ENCODE measurements around the gene ETS1.

Gene ETS1

DNA sequence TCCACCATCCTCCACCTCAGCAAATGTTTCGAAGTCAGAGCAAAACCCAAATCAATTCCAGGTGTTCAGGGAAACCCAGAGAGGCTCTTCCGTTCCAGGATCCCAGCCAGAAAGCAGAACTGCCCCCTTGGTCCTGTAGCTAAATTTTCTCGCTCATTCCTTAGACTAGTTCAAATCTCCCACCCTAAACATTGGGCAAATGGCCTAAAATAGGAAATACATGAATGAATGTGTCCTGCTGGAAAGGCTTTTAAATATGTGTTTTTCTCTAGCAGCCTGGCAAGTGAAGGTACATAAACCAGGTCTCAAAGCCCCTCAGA is 89.6 kb downstream of the ETS1 start:
- TF ChIP-seq, protein P1, sequence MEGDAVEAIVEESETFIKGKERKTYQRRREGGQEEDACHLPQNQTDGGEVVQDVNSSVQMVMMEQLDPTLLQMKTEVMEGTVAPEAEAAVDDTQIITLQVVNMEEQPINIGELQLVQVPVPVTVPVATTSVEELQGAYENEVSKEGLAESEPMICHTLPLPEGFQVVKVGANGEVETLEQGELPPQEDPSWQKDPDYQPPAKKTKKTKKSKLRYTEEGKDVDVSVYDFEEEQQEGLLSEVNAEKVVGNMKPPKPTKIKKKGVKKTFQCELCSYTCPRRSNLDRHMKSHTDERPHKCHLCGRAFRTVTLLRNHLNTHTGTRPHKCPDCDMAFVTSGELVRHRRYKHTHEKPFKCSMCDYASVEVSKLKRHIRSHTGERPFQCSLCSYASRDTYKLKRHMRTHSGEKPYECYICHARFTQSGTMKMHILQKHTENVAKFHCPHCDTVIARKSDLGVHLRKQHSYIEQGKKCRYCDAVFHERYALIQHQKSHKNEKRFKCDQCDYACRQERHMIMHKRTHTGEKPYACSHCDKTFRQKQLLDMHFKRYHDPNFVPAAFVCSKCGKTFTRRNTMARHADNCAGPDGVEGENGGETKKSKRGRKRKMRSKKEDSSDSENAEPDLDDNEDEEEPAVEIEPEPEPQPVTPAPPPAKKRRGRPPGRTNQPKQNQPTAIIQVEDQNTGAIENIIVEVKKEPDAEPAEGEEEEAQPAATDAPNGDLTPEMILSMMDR (IDR thresholded peaks at IDR 0.05) = no peak
- peaks cover 90% of the 10 kb centered on the region for H3K4me1 Mint-ChIP-seq
- H3K36me3 Mint-ChIP-seq (ENCODE audit: low read depth) = peaks cover 11% of the 10 kb centered on the region
- peak overlapping the region; percentile 98 for H3K27ac Mint-ChIP-seq
- H3K9me3 Mint-ChIP-seq = no peaks in the 10 kb centered on the region
- no peak for DNase-seq
- H3K27me3 Mint-ChIP-seq (ENCODE audit: low read depth, poor library complexity) = no peaks in the 10 kb centered on the region
- peak overlapping the region; percentile 58 for H3K4me3 Mint-ChIP-seq

DNA sequence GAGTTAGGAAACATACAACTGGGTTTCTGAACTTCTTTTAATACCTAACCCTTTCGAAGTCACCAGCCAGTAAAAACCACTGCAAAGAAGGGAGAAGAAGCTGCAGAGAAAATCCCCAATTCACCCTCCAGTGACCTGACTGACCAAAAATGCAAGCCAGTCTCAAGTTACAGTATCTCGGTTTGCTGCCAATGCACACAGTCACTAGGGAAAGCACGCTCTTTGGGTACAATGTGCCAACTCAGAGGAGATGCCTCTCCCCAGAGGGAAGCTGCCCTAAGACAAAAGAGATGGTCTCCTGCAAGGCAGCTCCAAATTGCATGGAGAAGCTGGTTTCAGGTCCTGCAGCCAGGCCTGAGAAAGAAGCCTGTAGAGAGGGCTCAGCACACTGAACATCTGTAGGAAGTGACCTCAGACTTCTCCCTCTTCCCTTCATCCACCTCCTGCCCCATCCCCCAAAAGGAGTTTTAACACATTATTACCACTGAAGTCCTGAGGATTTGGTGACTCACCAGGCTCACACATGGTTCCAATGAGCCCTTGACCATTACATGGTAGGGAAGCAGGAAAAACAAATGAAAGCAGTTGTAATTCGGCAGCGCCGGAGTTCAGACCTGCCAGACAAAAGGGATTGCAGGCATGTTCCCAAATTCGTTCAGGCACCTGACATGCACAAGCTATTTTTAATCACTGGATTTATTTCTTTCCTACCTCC is 90.1 kb downstream of the ETS1 start:
- peak overlapping the region; percentile 58 for H3K4me3 Mint-ChIP-seq
- H3K4me1 Mint-ChIP-seq = peaks cover 90% of the 10 kb centered on the region
- peak overlapping the region; percentile 98 for H3K27ac Mint-ChIP-seq
- H3K9me3 Mint-ChIP-seq = no peaks in the 10 kb centered on the region
- H3K27me3 Mint-ChIP-seq (ENCODE audit: low read depth, poor library complexity) = no peaks in the 10 kb centered on the region
- DNase-seq = no peak
- TF ChIP-seq, protein P1 (IDR thresholded peaks at IDR 0.05) = no peak
- peaks cover 11% of the 10 kb centered on the region for H3K36me3 Mint-ChIP-seq (ENCODE audit: low read depth)

DNA sequence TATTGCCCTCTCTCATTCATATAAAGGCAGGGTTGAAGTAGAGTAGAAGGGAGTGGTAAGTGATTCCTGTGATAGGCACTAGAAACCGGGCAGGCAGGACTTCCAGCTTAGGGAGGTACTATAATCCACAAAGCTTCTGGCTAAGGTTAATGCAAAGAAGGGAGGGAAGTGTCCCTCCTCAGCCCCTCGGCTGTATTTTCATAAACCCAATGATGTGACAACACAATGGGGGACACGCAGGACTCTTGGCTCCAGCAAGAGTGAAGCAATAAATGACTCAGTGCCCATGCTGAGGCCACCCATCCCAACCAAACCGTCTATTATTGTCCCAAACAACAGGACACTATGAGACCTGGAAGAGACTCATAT is 90.7 kb downstream of the ETS1 start:
- Mint-ChIP-seq H3K4me1 (peaks cover 88% of the 10 kb centered on the region), H3K4me3 (peak overlapping the region; percentile 66), H3K36me3 (ENCODE audit: low read depth) (peaks cover 12% of the 10 kb centered on the region), H3K27ac (peak overlapping the region; percentile 98), H3K27me3 (ENCODE audit: low read depth, poor library complexity) (no peaks in the 10 kb centered on the region), H3K9me3 (no peaks in the 10 kb centered on the region)
- no peak for DNase-seq
- TF ChIP-seq, protein P1 (IDR thresholded peaks at IDR 0.05) = no peak

DNA sequence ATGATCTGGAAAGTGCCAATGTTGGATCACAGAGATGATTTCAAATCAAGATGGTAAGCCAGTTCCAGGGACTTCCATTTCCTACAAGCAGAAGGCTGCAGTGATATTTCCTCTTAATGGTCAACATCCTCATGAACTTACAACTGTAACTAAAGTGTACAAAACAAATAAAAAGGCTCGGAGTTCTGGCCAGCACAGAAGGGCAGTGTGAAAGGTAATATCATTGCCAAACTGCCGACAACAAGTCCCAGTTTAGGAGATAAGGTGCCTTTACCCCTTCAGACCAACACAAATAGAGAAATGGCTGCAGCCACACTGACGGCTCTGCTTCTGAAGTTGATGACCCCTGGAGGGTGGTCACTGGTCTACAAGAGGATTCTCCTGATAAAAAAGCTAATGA is 91.1 kb downstream of the ETS1 start:
- H3K4me1 Mint-ChIP-seq = peaks cover 88% of the 10 kb centered on the region

DNA sequence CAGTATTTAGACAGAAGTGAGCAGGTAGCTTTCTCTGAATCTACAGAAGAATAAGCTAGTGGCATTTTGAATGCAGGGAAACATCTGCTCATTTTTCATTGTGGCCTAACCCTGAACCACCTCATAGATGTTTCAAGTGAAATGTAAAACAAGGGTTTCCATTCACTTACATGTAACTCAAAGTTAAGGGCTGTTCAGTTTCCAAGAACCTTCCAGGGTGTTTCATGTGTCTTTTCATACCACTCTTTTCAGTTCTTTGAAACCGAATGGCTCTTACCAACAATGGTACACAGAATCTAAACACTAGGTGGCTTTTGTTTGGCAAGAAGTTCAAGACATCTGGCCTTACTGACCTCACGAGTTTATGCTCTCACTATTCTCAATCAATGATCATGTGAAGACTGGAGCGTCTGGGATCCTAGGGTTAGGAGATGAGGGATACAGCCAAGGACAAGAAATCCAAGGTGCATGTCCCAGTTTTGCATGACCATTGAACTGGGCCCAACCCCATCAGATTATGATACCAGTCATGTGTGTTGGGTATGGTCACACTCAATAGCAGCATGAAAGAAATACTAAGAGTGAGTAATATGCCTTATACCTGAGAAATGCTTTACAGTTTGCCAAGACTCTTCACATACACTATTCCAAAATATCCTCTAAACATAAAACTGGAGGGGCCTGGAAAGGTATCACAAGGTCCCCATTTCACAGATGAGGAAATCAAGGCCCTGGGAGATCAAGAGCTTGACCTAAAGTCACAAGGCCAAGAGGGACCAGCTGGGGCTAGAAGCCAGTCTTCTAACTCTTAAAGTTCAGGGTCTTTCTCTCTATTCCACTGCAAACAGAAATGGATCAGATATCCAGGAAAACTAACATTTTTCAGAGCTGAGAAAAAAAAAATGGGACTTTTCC is 92.7 kb downstream of the ETS1 start:
- TF ChIP-seq, protein P1 (IDR thresholded peaks at IDR 0.05) = no peak
- no peaks in the 10 kb centered on the region for H3K27me3 Mint-ChIP-seq (ENCODE audit: low read depth, poor library complexity)
- no peaks in the 10 kb centered on the region for H3K9me3 Mint-ChIP-seq
- peaks cover 76% of the 10 kb centered on the region for H3K4me1 Mint-ChIP-seq
- peaks cover 24% of the 10 kb centered on the region for H3K36me3 Mint-ChIP-seq (ENCODE audit: low read depth)
- no peak for DNase-seq
- H3K4me3 Mint-ChIP-seq = no peak overlapping the region
- no peak overlapping the region for H3K27ac Mint-ChIP-seq

More for the DNA sequence above, 91.1 kb downstream of the ETS1 start:
- Mint-ChIP-seq H3K27me3 (ENCODE audit: low read depth, poor library complexity) (no peaks in the 10 kb centered on the region), H3K9me3 (no peaks in the 10 kb centered on the region), H3K27ac (peak overlapping the region; percentile 98), H3K4me3 (peak overlapping the region; percentile 66), H3K36me3 (ENCODE audit: low read depth) (peaks cover 16% of the 10 kb centered on the region)
- no peak for DNase-seq
- TF ChIP-seq, protein P1 (IDR thresholded peaks at IDR 0.05) = no peak

All from nephron progenitor cell (in vitro differentiated cells).